ENCODE results near the gene C3orf62. TPM values are rescaled to one million over a fixed set of nuclear protein-coding genes. Genes with fewer than 3 reads are reported as not detected.

Gene C3orf62
- total and polyA plus RNA-seq, 2 of the 4 experiments (the other 2 are of a cell fraction) = 0.90 to 3.1 TPM

DNA sequence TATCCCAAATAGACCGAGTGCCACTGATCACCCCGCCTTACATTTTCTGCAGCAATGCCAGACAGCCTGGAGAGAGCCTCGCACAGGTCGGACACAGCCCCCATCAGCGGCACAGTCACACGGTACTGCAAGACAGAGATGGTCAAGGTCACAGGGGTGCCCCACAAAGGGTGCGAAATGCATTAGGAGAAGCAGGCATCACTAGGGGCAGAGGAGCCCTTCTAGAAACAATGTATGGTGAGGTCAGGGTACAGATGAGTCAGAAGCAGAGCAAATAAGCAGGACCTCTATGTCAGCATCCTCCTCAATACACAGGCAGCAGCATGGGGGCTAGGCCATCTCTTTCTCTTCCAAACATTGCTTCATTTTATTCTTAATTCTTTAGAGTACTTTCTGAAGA is 21.5 kb upstream of the C3orf62 start:
- Histone ChIP-seq H4K91ac (ENCODE audit: insufficient read depth, low read depth, low read length) (no peak overlapping the region), H3K9me1 (ENCODE audit: insufficient read depth, low read length) (peaks cover 6% of the 10 kb centered on the region; the same call in 1 of the 2 replicates), H2BK15ac (ENCODE audit: low read depth, low read length) (no peak overlapping the region), H2AK9ac (replicated peaks; ENCODE audit: low read depth, low read length, poor library complexity) (peak overlapping the region; percentile 65), H3K27me3 (ENCODE audit: control insufficient read depth, insufficient read depth, low read length) (no peaks in the 10 kb centered on the region), H3K4ac (ENCODE audit: low read depth, low read length) (no peak overlapping the region), H3K36me3 (ENCODE audit: control insufficient read depth, insufficient read depth, low read length) (peaks cover 67% of the 10 kb centered on the region), H3K9ac (ENCODE audit: low read depth, low read length) (no peak overlapping the region), H2BK120ac (ENCODE audit: low read depth, low read length) (no peak overlapping the region), H3K23ac (ENCODE audit: low read depth, low read length) (no peak overlapping the region), H3K56ac (ENCODE audit: extremely low read depth, insufficient read depth, low read length) (no peak overlapping the region), H3K9me3 (ENCODE audit: control insufficient read depth, insufficient read depth, low read length) (no peaks in the 10 kb centered on the region), H4K5ac (ENCODE audit: low read depth, low read length) (no peak overlapping the region), H2BK20ac (ENCODE audit: low read depth, low read length) (no peak overlapping the region), H2AK5ac (ENCODE audit: low read depth, low read length) (no peak overlapping the region), H3K27ac (ENCODE audit: insufficient read depth, low read length) (no peak overlapping the region), H2AFZ (replicated peaks; ENCODE audit: low read length, poor library complexity) (no peak overlapping the region), H4K8ac (ENCODE audit: low read depth in 2 of 2, low read length in 2 of 2) (no peak overlapping the region), H4K20me1 (ENCODE audit: insufficient read depth, low read length) (peaks cover 5% of the 10 kb centered on the region), H3K14ac (replicated peaks; ENCODE audit: low read depth, low read length) (no peak overlapping the region), H3K18ac (ENCODE audit: low read depth, low read length) (no peak overlapping the region), H2BK5ac (ENCODE audit: low read depth, low read length, poor library complexity, severe bottlenecking) (no peak overlapping the region), H3K4me3 (ENCODE audit: insufficient read depth, low read depth, low read length) (no peak overlapping the region), H3K4me1 (ENCODE audit: control insufficient read depth, insufficient read depth, low read length) (no peaks in the 10 kb centered on the region), H3K4me2 (ENCODE audit: low read depth, low read length) (no peak overlapping the region), H3K79me1 (ENCODE audit: low read depth in 1 of 2, low read length in 2 of 2) (peaks cover 7 to 29% of the 10 kb centered on the region in 2 experiments; a peak in 3 of 4 replicates)
- in situ Hi-C loops (cut with MboI; ENCODE audit: low sequenced_read_pairs) = no loop called here
- ChIA-PET POLR2A (ENCODE audit: unreplicated experiment) (no interaction called here), CTCF (no interaction called here)
- no TSS peak for BruUV-seq (replicated peaks)
- WGBS, 2 experiments (ENCODE audit: extremely low coverage in 2 of 2, insufficient read length in 1 of 2) = 98% methylated on average over 5 of the region's 7 CpGs; no CpG with 5 or more reads in 1 of the 2 experiments
- TF ChIP-seq RAD21 (IDR thresholded peaks at IDR 0.05; ENCODE audit: low read length) (no peak), BHLHE40 (IDR thresholded peaks at IDR 0.05; ENCODE audit: low read depth, low read length) (no peak)
- dilution Hi-C loops (cut with HindIII; ENCODE audit: low sequenced_read_pairs, unreplicated experiment) = no loop called here
- ATAC-seq (ENCODE audit: low read depth) = peak; percentile 57
- intact Hi-C loops (cut with micrococcal nuclease) = loop anchor here (5.0 kb wide), 1 partner anchor 126 kb away; the partner anchor contains the start of gene KLHDC8B
- DNase-seq = no peak
